GM12801 (cell line): ENCODE measurements around the gene ZNF507.

Source experiments
- TF ChIP-seq, protein P1 (sequence below): IDR thresholded peaks from one replicate; pipeline ENCODE4 v1.5.1; 2011; ENCODE audit warnings: control low read depth; ENCODE audit not compliant: insufficient read length; ENCODE audit errors: extremely low read depth

The ZNF507 gene

DNA sequence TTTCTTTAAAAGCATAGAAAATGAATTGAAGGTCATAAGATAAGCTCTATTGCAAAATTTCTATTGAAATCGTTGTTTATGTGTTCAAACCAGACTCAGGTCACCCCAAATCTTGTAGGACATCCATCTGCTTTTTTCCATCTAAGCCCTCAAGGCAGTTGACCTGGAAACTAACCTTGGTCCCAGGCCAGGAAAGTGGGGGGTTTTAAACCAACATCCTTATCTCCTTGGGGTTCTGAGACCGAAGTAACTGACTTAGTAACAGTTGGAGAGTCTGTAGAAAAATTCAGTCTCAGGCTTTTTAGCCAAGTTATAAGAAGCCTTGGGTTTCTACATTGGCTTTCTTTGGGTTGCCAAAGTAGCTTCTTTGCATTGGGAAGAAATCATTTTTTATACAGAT lies 23.4 kb downstream of the ZNF507 start:
- TF ChIP-seq, protein P1, sequence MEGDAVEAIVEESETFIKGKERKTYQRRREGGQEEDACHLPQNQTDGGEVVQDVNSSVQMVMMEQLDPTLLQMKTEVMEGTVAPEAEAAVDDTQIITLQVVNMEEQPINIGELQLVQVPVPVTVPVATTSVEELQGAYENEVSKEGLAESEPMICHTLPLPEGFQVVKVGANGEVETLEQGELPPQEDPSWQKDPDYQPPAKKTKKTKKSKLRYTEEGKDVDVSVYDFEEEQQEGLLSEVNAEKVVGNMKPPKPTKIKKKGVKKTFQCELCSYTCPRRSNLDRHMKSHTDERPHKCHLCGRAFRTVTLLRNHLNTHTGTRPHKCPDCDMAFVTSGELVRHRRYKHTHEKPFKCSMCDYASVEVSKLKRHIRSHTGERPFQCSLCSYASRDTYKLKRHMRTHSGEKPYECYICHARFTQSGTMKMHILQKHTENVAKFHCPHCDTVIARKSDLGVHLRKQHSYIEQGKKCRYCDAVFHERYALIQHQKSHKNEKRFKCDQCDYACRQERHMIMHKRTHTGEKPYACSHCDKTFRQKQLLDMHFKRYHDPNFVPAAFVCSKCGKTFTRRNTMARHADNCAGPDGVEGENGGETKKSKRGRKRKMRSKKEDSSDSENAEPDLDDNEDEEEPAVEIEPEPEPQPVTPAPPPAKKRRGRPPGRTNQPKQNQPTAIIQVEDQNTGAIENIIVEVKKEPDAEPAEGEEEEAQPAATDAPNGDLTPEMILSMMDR = no peak

DNA sequence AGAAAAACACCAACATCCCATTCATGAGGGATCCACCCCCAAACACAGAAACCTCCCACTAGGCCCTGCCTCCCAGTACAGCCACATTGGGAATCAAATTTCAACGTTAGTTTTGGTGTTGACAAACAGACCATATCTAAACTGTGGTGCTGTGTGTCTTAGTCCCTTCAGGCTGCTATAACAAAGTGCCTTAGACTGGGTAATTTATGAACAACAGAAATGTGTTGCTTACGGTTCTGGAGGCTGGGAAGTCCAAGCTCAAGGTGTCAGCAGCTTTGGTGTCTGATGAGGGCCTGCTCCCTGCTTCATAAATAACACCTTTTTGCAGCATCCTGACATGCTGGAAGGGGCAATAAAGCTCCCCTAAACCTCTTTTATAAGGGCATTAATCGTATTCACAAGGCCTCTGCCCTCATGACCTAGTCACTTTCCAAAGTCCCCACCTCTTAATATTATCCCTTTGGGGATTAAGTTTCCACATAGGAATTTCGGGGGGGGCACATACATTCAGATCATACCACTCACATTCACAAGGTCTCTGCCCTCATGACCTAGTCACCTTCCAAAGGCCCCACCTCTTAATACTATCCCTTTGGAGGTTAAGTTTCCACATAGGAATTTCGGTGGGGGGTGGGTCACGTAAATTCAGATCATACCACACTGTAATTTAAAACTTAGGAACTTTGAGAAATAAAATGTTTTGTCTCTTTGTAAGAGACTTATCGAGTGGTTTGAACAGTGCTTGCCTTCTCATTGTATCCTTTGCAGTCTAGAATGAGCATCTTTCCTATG lies 27.5 kb downstream of the ZNF507 start:
- TF ChIP-seq, protein P1 = no peak

DNA sequence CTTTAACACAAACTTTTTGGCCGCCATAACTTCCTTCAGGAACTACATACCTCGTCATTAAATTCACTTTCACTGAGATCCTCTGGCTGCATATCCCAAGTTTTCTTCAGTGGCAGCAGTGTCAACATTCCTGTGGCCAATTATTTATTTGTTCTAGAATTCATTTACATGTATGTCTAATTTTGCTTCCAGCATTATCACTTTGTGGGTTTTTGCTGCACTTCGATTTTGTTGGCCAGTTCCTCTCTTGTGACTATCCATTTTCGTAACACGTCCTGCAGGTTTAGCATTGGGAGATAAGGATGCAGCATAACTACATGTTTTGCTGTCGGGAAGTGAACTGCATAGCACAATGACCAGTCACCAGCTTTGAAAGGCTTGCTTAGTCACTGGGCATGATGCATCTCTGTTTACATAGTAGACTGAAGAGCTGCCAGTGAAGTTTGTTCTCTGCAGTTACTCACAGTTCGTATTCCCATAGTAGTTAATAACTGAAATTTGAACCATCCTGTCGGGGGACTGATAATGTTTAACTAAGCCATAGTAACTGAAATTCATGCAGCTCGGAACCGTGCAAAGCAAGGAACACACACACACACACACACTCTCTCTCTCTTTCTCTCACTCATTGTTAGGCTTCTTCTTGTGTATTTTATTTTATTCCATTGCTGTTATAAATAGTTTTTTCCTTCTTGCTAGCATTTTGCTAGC lies 28.3 kb downstream of the ZNF507 start:
- TF ChIP-seq, protein P1 = no peak

GRCh38 chr19:32380269-32380668 lies 34.9 kb downstream of the ZNF507 start:
- TF ChIP-seq, protein P1 = no peak

DNA sequence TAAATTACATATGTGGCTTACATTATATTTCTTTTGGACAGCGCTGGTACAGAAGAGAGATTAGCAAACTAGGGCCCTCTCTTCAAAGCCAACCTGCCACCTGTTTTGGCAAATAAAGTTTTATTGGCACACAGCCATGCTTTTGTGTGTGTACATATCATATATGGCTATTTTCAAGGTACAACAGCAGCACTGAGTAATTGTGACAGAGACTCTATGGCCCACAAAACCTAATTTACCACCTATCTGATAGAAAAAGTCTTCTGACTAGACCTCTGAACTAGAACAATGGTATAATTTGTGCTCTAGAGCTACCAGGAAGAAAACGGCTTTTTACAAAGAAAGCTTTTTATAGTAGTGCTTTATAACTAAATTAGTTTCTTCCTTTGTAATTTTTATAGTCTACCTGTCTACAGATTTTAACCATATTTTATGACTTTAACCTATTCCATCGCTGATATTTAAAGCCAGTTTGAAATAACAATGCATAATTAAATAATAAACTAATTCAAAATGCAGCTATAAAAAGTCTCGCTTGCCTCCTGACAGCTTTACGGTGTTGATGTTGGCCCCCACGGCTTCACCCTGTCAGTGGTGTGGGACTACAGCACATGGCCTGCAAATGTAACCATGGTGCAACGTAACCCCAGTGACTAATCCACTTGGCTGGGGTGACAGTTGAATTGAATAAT lies 42.4 kb downstream of the ZNF507 start:
- TF ChIP-seq, protein P1 = no peak

DNA sequence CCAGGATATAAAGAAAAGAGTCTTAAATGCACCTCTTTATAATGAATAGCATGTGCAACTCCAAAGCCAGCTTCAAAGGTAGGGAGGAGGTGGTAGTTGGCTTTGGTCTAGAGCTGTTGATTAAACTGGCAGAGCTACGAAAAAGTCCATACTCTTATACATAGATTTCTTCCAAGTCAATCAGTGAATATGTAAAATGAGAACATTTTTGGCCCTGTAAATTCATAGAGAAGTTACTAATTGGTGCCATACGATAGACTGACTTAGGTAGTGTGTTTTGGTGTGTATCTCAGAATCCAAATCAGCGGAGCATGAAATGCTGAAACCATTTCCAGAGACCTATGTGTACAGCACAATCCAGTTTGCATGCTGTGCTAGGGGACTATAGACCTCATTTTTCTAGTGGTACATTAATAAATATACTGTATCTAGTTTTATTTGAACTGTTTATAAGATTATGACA lies 43.0 kb downstream of the ZNF507 start:
- TF ChIP-seq, protein P1 = no peak

DNA sequence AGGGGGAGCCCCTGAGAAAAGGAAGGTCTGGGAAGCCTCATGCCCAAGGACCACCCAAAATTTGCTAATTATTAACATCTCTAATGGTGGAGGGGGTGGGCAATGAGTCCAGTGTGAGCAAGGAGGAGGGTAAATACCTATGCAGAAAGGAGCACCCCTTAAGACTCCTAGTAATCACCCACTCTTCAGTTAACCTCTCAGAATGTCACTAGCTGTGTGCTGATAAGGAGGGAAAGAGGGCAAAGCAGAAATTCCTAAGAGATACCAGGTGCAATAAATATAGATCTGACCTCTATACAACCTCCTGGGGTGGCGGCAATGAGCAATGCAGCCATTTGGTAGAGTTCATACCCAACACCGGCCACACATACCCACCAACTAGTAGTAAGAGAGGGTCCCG lies 47.5 kb downstream of the ZNF507 start:
- TF ChIP-seq, protein P1 = no peak
